Kidney capillary endothelial cell (primary cell): ENCODE results near the gene C1QTNF3.
"Not testable (repeated sequence)": the region's sequence is repeated elsewhere in the genome, so short reads cannot be mapped to it uniquely, and the experiment has no call there.

ENCODE experiments used
- DNase-seq: peaks from one replicate; pipeline ENCODE4 v3.0.0-alpha.2; 2018; ENCODE audit warnings: low spot score

The C1QTNF3 gene

GRCh38 chr5:34022121-34022705 is 20.8 kb downstream of the C1QTNF3 start:
- DNase-seq = no peak

DNA sequence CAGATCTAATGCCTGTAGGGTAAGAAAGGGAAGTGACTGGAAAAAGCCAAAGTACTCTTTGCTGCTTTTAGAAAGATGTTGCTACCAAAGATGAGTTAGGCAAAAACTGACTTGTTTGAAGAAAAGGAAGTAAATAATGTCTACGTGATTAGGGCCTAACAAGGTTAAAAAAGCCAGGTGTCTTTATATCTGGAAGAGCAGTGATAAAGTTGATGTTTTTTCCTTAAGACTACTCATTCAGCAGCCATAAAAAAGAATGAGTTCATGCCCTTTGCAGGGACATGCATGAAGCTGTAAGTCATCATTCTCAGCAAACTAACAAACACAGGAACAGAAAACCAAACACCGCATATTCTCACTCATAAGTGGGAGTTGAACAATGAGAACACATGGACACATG is 21.7 kb downstream of the C1QTNF3 start:
- no peak for DNase-seq

GRCh38 chr5:34020726-34021125 is 22.3 kb downstream of the C1QTNF3 start:
- no peak for DNase-seq

DNA sequence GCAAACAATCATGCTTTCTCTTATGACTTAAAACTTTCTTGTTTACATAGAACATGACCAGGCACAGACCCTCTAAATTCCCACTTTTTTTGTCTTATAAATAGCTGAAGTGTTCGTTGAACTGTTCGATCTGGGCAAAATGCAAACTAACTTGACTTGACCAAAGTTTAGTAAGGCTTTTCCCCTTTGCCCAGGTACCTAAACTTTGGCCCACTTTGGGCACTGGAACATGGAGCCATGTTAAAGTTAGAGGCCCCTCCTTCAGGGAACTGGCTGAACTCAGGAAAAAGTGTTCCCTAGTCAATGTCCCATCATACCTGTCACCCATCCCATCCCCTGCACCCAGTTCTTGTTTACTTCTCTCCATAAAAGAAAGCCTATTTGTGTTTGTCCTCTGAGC is 25.8 kb downstream of the C1QTNF3 start:
- no peak for DNase-seq

DNA sequence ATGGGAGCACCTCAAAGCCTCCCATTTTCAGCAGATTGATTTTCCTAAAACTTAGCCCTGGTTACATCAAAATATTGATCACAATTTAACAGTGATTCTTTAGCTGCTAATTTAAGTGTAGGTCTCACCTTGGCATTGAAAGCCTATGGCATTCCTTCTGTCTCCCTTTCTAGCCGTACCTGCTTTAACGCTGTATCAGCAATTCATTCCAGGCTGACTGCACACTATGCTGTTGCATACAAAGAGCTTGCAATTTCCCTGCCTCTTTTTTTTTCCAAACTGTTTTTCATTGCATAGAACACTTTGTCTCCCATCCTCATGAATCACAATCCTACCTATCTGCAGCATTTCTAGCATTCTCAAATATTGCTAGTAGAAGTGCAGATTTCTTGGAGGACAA is 26.3 kb downstream of the C1QTNF3 start:
- DNase-seq = no peak

GRCh38 chr5:34016222-34016621 is 26.8 kb downstream of the C1QTNF3 start:
- no peak for DNase-seq

DNA sequence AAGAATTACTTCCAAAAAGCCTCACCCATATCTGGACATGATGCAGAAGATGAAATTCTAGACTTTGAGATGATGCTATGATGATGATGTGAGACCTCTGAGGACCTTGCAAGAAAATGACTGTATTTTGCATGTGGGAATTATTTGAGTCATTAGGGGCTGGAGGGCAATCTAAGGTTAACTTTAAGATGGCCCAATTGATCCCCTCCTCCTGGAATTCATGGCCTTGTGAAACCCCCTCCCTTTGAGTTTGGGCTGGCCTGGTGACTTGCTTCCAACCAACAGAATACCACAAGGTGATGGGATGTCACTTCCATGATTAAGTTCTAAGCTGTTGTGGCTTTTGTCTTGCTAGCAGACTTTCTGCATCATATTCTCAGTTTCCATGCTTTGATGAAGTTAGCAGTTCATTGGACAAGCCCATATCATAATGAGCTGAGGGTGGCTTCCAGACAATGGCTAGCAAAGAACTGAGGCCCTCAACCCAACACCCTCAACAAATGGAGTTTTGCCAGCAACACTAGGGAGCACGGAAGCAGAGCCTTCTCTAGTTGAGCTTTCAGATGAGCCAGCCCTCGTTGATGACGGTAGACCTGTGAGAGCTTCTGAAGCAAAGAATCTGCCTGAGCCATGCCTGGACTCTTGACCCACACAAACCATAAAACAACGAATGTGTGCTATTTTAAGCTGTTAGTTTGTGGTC is 27.7 kb downstream of the C1QTNF3 start:
- no peak for DNase-seq

DNA sequence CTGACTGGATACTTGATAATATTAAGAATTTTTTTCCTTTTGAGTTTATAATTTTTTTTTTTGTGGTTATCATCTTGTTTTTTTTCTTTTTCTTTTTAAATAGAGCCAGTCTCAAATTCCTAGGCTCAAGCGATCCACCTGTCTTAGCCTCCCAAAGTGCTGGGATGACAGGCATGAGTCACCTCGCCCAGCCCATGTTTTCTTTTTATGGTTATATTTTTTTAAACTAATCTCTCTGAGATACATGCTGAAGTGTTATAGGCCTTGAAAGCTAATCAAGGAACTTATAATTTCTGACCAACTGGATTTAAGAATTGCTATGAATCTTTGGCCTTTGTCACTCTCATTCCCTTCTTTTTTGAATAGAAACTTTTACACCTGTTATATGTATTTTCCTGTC is 28.4 kb downstream of the C1QTNF3 start:
- no peak for DNase-seq

DNA sequence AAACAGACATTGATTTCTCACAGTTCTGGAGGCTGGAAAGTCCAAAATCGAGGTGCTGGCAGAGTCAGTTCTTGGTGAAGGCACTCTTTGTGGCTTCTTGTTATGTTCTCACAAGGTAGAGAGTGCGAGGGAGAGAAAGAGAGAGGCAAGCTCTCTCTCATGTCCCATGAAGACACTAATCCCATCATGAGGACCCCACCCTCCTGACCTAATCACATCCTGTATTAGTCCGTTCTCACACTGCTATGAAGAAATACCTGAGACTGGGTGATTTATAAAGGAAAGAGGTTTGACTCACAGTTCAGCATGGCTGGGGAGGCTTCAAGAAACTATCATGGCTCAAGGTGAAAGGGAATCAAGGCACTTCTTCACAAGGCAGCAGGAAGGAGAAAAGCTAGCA is 29.5 kb downstream of the C1QTNF3 start:
- no peak for DNase-seq

DNA sequence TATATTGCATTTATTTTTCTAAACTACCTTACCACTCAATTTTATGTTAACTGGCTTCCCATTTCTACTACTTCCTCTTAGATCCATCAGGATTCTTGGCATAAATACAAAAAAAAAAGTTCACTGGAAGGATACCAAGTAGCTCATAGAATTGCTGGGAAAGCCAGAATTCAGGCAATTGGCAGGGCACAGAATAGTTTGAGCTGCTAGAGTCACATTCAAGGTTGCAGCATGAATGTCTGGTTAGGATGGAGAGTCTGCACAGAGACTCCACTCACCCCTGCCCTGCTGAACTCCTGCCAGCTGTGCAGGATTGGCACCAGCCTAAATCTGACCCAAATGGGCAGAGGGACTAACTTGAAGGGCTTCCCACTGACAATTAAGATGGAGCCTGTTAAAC is 30.2 kb downstream of the C1QTNF3 start:
- no peak for DNase-seq

GRCh38 chr5:34011536-34011935 is 31.5 kb downstream of the C1QTNF3 start:
- DNase-seq = no peak

- DNase-seq = not testable (repeated sequence)
Observed at GRCh38 chr5:34010146-34010545, 32.9 kb downstream of the C1QTNF3 start.

GRCh38 chr5:34009610-34010009 is 33.4 kb downstream of the C1QTNF3 start:
- DNase-seq = no peak

DNA sequence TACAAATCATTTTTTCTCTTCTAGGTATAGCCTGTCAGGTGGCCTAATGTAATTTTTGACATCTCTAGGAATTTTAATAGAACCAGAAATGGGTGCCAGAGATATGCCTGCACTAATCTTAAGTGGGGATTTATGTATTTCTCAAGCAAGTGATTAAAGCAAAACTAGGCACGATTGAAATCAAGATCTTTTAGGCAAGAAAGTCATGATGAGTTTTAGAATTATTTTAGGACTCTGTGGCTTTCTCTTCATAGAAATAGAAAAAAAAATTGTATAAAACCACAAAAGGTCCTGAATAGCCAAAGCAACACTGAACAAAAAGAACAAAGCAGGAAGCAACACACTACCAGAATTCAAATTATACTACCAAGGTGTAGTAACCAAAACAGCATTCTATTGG is 34.2 kb downstream of the C1QTNF3 start:
- no peak for DNase-seq

GRCh38 chr5:34007621-34008600 is 35.1 kb downstream of the C1QTNF3 start, which contains the start of gene AMACR:
Gene AMACR, minus strand, starts transcription at chr5:34008050. Its CDS starts 31 bp downstream, at chr5:34008019.
- peak; percentile 87 for DNase-seq

DNA sequence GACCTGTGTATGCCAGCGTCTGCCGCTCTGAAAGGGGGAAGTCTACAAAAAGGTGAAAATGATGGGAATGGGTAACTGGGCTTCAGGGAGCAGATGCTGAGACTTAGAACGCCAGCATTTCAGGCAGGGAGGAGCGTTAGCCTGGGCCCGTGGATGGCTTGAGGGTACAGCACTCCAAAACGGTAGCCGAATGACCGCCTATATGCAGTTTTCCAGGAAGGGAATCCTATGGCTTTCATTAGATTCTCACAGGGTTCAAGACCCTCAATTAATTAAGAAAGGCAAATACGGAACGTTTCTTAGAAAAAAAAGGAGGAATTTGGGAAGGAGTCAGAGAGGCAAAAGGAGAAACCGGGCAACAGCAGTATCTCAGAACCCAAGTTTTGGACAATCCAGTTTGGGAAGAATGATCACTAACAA is 35.8 kb downstream of the C1QTNF3 start:
- DNase-seq = peak; percentile 10

DNA sequence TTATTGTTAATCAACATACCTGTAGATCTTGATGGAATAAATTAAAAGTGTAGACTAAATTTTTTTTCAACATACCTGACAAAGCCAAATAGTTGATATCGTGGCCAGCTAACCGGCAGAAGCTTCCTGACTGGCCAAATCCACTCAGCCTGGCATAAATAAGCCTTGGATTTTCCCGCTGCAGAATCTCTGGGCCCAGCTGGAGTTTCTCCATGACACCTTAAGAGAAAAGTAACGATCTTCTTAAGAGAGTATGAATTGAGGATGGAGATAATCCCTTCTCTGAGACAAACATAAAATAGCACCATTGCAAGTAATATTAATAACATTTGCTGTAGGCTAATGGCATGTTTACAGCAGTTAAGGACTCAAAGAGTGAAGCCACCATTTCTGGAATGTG is 37.3 kb downstream of the C1QTNF3 start:
- no peak for DNase-seq

- no peak for DNase-seq
Observed at GRCh38 chr5:34005211-34005610, 37.8 kb downstream of the C1QTNF3 start.

DNA sequence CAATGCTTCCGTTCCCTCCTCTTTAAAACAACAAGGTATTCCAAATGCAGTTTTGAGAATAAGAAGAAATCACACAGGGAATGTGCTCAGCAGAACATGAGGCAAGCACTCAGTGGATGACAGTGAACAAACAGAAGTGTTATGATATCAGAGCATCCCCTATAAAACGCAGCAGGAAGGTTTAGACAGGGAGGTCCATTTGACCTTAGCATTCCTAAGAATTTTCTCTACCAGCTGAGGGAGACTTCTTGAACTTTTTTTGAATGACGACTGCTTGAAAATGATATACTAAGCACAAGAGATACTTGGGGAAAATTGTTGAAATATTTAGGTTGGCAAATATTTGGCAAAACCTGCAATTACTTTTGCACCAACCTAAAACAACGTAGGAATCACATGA is 39.1 kb downstream of the C1QTNF3 start:
- DNase-seq = no peak

DNA sequence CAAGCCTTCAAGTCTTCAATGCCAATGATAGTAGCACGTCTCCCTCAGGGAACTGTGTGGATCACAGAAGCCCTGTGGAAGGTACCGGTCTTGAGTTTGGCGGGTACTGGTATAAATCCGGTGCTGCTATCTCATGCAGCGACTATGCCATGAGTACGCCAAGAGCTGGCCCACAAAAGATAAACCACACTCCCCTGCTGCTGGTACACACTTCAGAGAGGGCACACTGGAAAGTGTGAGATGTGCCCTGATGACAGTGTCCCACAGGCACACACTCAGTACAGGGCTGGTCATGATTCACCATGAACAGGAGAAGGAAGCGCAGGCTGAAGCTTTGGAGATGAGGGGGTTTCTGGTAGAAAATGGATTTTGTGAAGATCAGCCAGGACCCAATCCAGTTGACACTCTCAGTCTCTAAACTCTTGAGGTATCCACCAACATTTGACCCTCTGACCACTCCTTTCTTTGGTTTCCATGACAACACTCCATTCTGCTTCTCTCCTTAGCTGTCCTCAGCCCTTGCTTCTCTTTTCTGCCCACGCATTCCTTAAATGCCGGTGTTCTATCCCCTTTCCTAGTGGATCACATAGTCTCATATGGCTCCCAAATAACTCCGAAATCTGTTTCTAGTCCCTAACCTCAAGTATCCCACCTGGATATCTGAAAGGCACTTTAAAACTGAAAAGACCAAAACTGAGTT is 40.2 kb downstream of the C1QTNF3 start:
- DNase-seq = no peak

GRCh38 chr5:34001241-34001841 is 41.7 kb downstream of the C1QTNF3 start:
- DNase-seq = no peak

GRCh38 chr5:33999978-34000377 is 43.0 kb downstream of the C1QTNF3 start:
- no peak for DNase-seq
